Measurements from ENCODE around the gene BPIFB4. TPM values are rescaled to one million over a fixed set of nuclear protein-coding genes. Genes with fewer than 3 reads are reported as not detected.

The BPIFB4 gene
- total RNA-seq (not detected), polyA plus RNA-seq (under 1 TPM in 1 of 2 donors, not detected in 1; 0.25 TPM)
- long read RNA-seq, donor 1: 0 reads
- long read RNA-seq, donor 2: 0 reads
- long read RNA-seq, donor 3: 0 reads
- long read RNA-seq, donor 4: 0 reads
- long read RNA-seq, donor 5: 0 reads

DNA sequence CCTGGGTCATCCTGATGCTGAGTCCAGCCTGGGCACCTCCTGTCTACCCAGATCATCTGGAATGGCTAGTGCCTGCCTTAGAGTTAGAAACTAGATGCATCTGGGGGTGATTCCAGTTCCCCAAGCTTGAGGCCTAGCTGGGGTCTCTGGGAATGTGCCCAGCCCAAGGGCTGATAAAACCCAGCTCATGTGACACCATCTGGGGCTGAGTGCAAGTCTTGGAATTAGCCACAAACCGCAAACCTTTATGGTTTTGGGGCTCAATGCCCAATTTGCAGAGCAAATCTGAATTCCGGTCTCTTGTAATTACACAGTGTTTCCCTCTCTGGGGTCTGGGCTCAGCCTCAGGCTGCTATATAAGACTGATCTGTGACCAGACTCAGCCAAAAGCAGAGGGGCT is at the start of gene BPIFB4:
BPIFB4 (plus strand) TSS at position 385 of the 400 bp plus-strand sequence. CDS start 1,884 bp downstream, outside the sequence.
- Histone ChIP-seq H3K4me1 (ENCODE audit: control insufficient read depth in 5 of 5, insufficient read depth in 5 of 5, low read length in 5 of 5) (no peaks in the 10 kb centered on the region), H3K9ac (ENCODE audit: insufficient read depth in 1 of 2, low read length in 2 of 2) (no peak within 1 kb of the TSS), H3K27me3 (ENCODE audit: control insufficient read depth in 3 of 3, insufficient read depth in 3 of 3, low read length in 2 of 3) (peaks cover 0 to 3% (median 0%) of the 10 kb centered on the region in 3 donors), H3K4me3 (no peak within 1 kb of the TSS), H3K9me3 (ENCODE audit: control insufficient read depth in 4 of 4, insufficient read depth in 3 of 4, low read length in 3 of 4) (no peaks in the 10 kb centered on the region), H3K36me3 (ENCODE audit: control insufficient read depth in 4 of 4, insufficient read depth in 4 of 4, low read length in 4 of 4) (no peaks in the 10 kb centered on the region), H3K27ac (ENCODE audit: low read depth in 1 of 2, low read length in 1 of 2) (no peak within 1 kb of the TSS)
- whole genome bisulfite sequencing, 2 donors: 86 to 95% methylated on average over 2 of the region's 2 CpGs
- ATAC-seq (ENCODE audit: insufficient read depth, low FRiP score): no peak
- DNase-seq: no peak
- no peak for TF ChIP-seq CTCF (IDR thresholded peaks at IDR 0.05; ENCODE audit: control extremely low read depth, extremely low read depth)

DNA sequence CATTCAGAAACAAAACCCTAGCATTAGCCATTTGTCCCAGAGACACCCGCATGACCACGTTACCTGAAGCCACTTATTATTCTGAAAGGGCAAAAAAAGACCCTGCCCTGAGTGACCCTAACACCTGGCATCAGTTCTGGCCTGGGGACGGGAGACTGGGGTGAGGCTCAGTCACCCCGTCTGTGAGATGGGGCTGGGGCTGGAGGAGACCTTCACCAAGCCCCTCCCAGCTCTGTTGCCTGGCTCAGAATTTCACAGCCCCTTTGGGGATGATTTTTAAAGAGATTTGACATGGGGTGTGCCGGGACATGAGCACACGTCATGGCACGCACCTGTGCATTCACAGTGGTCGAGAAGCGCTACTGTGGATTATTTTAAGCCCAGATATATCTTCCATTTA is 49.4 kb upstream of the BPIFB4 start:
- no peaks in the 10 kb centered on the region for H3K36me3 ChIP-seq (ENCODE audit: control insufficient read depth in 4 of 4, insufficient read depth in 4 of 4, low read length in 4 of 4)
- no peak overlapping the region for H3K27ac ChIP-seq (ENCODE audit: low read depth in 1 of 2, low read length in 1 of 2)
- DNase-seq: no peak
- ATAC-seq (ENCODE audit: insufficient read depth, low FRiP score): no peak
- no peak overlapping the region for H3K9ac ChIP-seq (ENCODE audit: insufficient read depth in 1 of 2, low read length in 2 of 2)
- TF ChIP-seq CTCF (IDR thresholded peaks at IDR 0.05; ENCODE audit: control extremely low read depth, extremely low read depth): no peak
- H3K4me1 ChIP-seq (ENCODE audit: control insufficient read depth in 5 of 5, insufficient read depth in 5 of 5, low read length in 5 of 5): no peaks in the 10 kb centered on the region
- H3K27me3 ChIP-seq (ENCODE audit: control insufficient read depth in 3 of 3, insufficient read depth in 3 of 3, low read length in 2 of 3): peaks cover 0 to 4% (median under 1%) of the 10 kb centered on the region in 3 donors
- no peak overlapping the region for H3K4me3 ChIP-seq
- WGBS, 2 donors: 86 to 89% methylated on average over 9 of the region's 9 CpGs
- H3K9me3 ChIP-seq (ENCODE audit: control insufficient read depth in 4 of 4, insufficient read depth in 3 of 4, low read length in 3 of 4): peaks cover 0 to 5% (median 2%) of the 10 kb centered on the region in 4 donors

- Histone ChIP-seq H3K36me3 (ENCODE audit: control insufficient read depth in 4 of 4, insufficient read depth in 4 of 4, low read length in 4 of 4) (no peaks in the 10 kb centered on the region), H3K27ac (ENCODE audit: low read depth in 1 of 2, low read length in 1 of 2) (no peak overlapping the region), H3K9me3 (ENCODE audit: control insufficient read depth in 4 of 4, insufficient read depth in 3 of 4, low read length in 3 of 4) (peaks cover 0 to 5% (median 2%) of the 10 kb centered on the region in 4 donors), H3K9ac (ENCODE audit: insufficient read depth in 1 of 2, low read length in 2 of 2) (no peak overlapping the region), H3K4me1 (ENCODE audit: control insufficient read depth in 5 of 5, insufficient read depth in 5 of 5, low read length in 5 of 5) (no peaks in the 10 kb centered on the region), H3K27me3 (ENCODE audit: control insufficient read depth in 3 of 3, insufficient read depth in 3 of 3, low read length in 2 of 3) (no peaks in the 10 kb centered on the region), H3K4me3 (no peak overlapping the region)
- 85 to 87% methylated on average over 6 of the region's 6 CpGs for WGBS, 2 donors
- DNase-seq (no peak), ATAC-seq (ENCODE audit: insufficient read depth, low FRiP score) (no peak)
- TF ChIP-seq CTCF (IDR thresholded peaks at IDR 0.05; ENCODE audit: control extremely low read depth, extremely low read depth): no peak
These were observed 48.9 kb upstream of the BPIFB4 start for GRCh38 chr20:33030569-33030968.

DNA sequence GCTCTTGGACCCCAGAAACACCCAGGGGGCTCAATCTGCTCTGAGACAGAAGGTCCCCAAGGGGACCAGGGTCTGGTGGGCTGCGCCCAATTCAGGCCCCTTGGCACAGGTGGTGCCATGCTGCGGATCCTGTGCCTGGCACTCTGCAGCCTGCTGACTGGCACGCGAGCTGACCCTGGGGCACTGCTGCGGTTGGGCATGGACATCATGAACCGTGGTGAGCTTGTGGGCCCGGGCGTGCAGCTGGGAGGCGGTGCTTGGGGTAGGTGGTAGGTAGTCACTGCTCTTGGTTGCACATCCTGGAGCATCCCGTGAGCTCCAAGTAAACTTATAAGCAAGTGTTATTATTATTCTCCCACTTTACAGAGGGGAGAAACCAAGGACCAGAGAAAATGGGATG is 47.9 kb upstream of the BPIFB4 start, which contains the start of gene BPIFB6:
BPIFB6 (plus strand) TSS at position 118 of the 400 bp plus-strand sequence; CDS start at position 118, 0 bp downstream.
- no peak for ATAC-seq (ENCODE audit: insufficient read depth, low FRiP score)
- no peak for TF ChIP-seq CTCF (IDR thresholded peaks at IDR 0.05; ENCODE audit: control extremely low read depth, extremely low read depth)
- no peak within 1 kb of the TSS for H3K9ac ChIP-seq (ENCODE audit: insufficient read depth in 1 of 2, low read length in 2 of 2)
- H3K27ac ChIP-seq (ENCODE audit: low read depth in 1 of 2, low read length in 1 of 2): no peak within 1 kb of the TSS
- WGBS, 2 donors: 90 to 94% methylated on average over 10 of the region's 10 CpGs
- no peaks in the 10 kb centered on the region for H3K4me1 ChIP-seq (ENCODE audit: control insufficient read depth in 5 of 5, insufficient read depth in 5 of 5, low read length in 5 of 5)
- no peaks in the 10 kb centered on the region for H3K27me3 ChIP-seq (ENCODE audit: control insufficient read depth in 3 of 3, insufficient read depth in 3 of 3, low read length in 2 of 3)
- no peak for DNase-seq
- no peaks in the 10 kb centered on the region for H3K36me3 ChIP-seq (ENCODE audit: control insufficient read depth in 4 of 4, insufficient read depth in 4 of 4, low read length in 4 of 4)
- H3K4me3 ChIP-seq: no peak within 1 kb of the TSS
- H3K9me3 ChIP-seq (ENCODE audit: control insufficient read depth in 4 of 4, insufficient read depth in 3 of 4, low read length in 3 of 4): peaks cover 0 to 5% (median 2%) of the 10 kb centered on the region in 4 donors
